Lower leg skin (tissue), 3 donors: ENCODE results near the gene SPOCK1.

ENCODE experiments used
- CTCF ChIP-seq, 3 donors: fragments of 450-650 bp; IDR thresholded peaks; one replicate each; pipeline ENCODE4 v1.5.1; 2016; ENCODE audit warnings: antibody characterized with exemption in 3 of 3, mild to moderate bottlenecking in 3 of 3, moderate library complexity in 2 of 3
- POLR2A ChIP-seq, 2 donors: fragments of 450-650 bp; IDR thresholded peaks; one replicate each; pipeline ENCODE4 v1.6.1; 2016 to 2017; ENCODE audit warnings: antibody characterized with exemption in 2 of 2, mild to moderate bottlenecking in 1 of 2, moderate library complexity in 1 of 2

GRCh38 chr5:137209232-137209809, 289.8 kb downstream of the SPOCK1 start:
- no peak for TF ChIP-seq CTCF (IDR thresholded peaks at IDR 0.05)
- TF ChIP-seq POLR2A (IDR thresholded peaks at IDR 0.05), result no peak
